LoVo (cell line): Measurements from ENCODE around the gene FOXG1.

Source experiments
- DNase-seq: peaks from one replicate; pipeline ENCODE4 v3.0.0-alpha.2; 2016; ENCODE audit warnings: low spot score

FOXG1 gene

GRCh38 chr14:28761438-28762291 lies 4.9 kb upstream of the FOXG1 start:
- DNase-seq: no peak

GRCh38 chr14:28762303-28762954 lies 4.2 kb upstream of the FOXG1 start:
- DNase-seq: no peak

- no peak for DNase-seq
These were observed 3.6 kb upstream of the FOXG1 start for GRCh38 chr14:28762955-28763326.

- DNase-seq: no peak
These were observed 2.8 kb upstream of the FOXG1 start for GRCh38 chr14:28763751-28764256.

GRCh38 chr14:28764257-28765160 lies 2.1 kb upstream of the FOXG1 start:
- DNase-seq: no peak

GRCh38 chr14:28765169-28765830 lies 1.3 kb upstream of the FOXG1 start:
- no peak for DNase-seq

GRCh38 chr14:28765831-28766468 lies 637 bp upstream of the FOXG1 start:
- no peak for DNase-seq

GRCh38 chr14:28767030-28767852 lies 654 bp downstream of the FOXG1 start:
- DNase-seq: no peak

- no peak for DNase-seq
These were observed 1.5 kb downstream of the FOXG1 start for GRCh38 chr14:28767853-28768741.

- no peak for DNase-seq
These were observed 2.8 kb downstream of the FOXG1 start for GRCh38 chr14:28769276-28769880.

GRCh38 chr14:28770061-28770460 lies 3.5 kb downstream of the FOXG1 start:
- DNase-seq: no peak

GRCh38 chr14:28770630-28771029 lies 4.0 kb downstream of the FOXG1 start:
- DNase-seq: no peak

GRCh38 chr14:28771168-28771567 lies 4.6 kb downstream of the FOXG1 start:
- DNase-seq: no peak

- DNase-seq: no peak
These were observed 6.0 kb downstream of the FOXG1 start for GRCh38 chr14:28772613-28773012.

GRCh38 chr14:28773176-28773575 lies 6.6 kb downstream of the FOXG1 start:
- no peak for DNase-seq

GRCh38 chr14:28773861-28774691 lies 7.5 kb downstream of the FOXG1 start:
- DNase-seq: no peak

- DNase-seq: no peak
These were observed 8.5 kb downstream of the FOXG1 start for GRCh38 chr14:28774764-28775735.
